ENCODE measurements around the gene UBQLN4. TPM values are rescaled to one million over a fixed set of nuclear protein-coding genes. Genes with fewer than 3 reads are reported as not detected.

Gene UBQLN4
- total RNA-seq, 1 donor from 2014 or later, result 31.0 TPM

- DNase-seq (ENCODE audit: extremely low read depth, low read depth, low spot score), result peak; percentile 83
These were observed 33.1 kb downstream of the UBQLN4 start, which contains the start of gene SSR2 for GRCh38 chr1:156020293-156021092. Gene SSR2 (minus strand): TSS chr1:156020951. CDS start chr1:156020167, 784 bp downstream.

GRCh38 chr1:156019946-156020292 is 33.7 kb downstream of the UBQLN4 start:
- no peak for DNase-seq (ENCODE audit: extremely low read depth, low read depth, low spot score)

- no peak for DNase-seq (ENCODE audit: extremely low read depth, low read depth, low spot score)
These were observed 38.8 kb downstream of the UBQLN4 start for GRCh38 chr1:156014829-156015228.

- no peak for DNase-seq (ENCODE audit: extremely low read depth, low read depth, low spot score)
These were observed 41.4 kb downstream of the UBQLN4 start for GRCh38 chr1:156012051-156012817.

GRCh38 chr1:156009404-156009803 is 44.2 kb downstream of the UBQLN4 start:
- no peak for DNase-seq (ENCODE audit: extremely low read depth, low read depth, low spot score)

GRCh38 chr1:156006666-156007376 is 46.8 kb downstream of the UBQLN4 start:
- DNase-seq (ENCODE audit: extremely low read depth, low read depth, low spot score), result no peak

GRCh38 chr1:156004843-156005584 is 48.6 kb downstream of the UBQLN4 start:
- DNase-seq (ENCODE audit: extremely low read depth, low read depth, low spot score), result no peak

- DNase-seq (ENCODE audit: extremely low read depth, low read depth, low spot score), result no peak
These were observed 49.7 kb downstream of the UBQLN4 start for GRCh38 chr1:156003923-156004188.

DNA sequence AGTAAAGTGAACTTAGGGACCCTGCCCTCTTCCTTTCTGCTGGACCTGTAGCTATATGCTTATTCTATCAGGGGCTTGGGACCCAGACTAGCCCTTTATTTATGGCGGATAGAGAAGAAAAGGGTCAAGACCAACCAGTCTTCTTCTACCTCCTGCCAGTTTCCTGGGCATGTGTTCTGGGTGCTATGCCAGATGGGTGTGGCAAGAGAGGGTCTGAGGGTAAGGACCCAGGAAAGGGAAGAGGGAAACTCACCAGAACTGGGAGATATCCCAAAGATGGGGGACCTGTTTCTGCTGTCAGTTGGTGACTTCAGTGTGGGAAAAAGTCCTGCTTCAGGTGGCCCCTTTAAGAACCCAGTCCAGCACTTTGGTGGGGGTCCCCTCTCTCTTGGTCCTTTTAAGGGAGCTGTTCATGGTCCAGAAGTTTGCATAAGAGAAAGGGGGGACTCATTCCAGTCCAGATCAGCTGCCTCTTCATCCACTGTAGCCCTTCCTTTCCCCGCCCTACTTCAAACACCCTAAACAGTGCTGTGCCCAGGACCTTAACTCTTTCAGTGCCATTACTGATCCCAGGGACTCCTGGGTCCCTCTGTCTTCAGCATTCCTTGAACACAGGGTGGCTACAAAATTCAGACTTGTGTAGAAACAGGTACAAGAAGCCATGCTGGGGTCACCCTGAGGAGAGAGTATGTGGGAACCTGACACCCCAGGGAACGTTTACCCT is 51.2 kb downstream of the UBQLN4 start:
- DNase-seq (ENCODE audit: extremely low read depth, low read depth, low spot score), result no peak

DNA sequence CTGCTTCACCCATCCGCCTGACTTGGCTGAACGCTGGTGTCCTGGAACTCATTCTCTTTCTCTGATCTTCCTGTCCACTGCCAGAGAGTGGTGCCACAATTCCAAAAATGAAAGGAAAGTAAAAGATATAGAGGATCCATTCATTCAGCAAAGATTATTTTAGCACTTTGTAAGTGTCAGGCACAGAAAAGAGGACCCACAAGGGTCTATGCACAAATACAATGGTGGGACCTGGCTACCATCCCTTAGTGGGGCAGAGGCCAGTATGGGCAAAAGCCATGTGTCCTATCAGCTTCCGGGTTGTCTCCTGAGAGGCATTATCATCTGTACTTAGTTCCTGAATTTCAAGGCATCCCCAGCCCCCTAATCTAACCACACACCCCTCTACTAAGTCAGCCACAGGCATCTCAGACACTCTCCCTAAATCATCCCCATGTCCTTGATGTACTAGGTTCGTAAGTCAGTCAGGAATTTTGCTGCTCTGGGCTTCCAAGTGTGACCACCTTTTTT is 51.9 kb downstream of the UBQLN4 start:
- no peak for DNase-seq (ENCODE audit: extremely low read depth, low read depth, low spot score)

- no peak for DNase-seq (ENCODE audit: extremely low read depth, low read depth, low spot score)
These were observed 52.5 kb downstream of the UBQLN4 start for GRCh38 chr1:156001021-156001661.

- no peak for DNase-seq (ENCODE audit: extremely low read depth, low read depth, low spot score)
These were observed 53.6 kb downstream of the UBQLN4 start for GRCh38 chr1:155999964-156000363.

DNA sequence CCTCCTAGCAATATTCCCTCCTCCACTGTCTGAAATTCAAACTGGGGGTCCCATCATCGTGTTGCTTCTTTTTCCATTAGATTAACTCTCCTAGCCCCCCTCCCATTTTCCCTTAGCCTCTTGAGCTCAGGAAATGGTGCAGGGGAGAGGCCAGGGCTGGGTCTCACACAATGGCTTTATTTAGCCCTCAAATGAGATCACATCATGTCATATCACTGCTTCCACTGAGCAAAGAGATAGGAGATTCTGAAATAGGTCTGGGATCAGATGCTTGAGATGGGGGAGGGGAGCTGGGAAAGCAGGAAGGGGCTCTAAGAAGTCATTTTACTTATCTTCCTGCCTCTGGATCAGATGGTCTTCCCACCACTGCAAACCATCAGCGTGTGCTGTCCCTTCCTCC is 57.4 kb downstream of the UBQLN4 start:
- no peak for DNase-seq (ENCODE audit: extremely low read depth, low read depth, low spot score)

DNA sequence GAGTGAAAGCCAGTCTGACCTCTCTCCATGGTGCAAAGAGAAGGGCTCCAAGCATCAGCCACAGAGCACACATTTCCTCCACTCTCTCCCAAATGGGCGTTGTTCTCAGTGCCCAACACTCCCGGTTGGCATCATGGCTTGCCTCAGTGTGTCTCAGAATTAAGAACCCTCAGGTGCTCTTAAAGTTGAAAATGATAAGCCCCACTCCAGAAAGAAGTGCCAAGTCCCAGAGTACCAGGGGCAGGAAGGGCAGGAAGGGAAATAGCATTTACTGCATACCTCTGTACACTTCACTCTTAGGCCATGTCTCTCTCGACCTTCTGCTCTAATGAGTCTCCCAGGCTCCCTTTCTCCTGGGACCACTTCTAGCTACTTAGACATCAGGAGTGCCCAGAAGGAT is 60.0 kb downstream of the UBQLN4 start:
- no peak for DNase-seq (ENCODE audit: extremely low read depth, low read depth, low spot score)

GRCh38 chr1:155990005-155990739 is 63.4 kb downstream of the UBQLN4 start:
- DNase-seq (ENCODE audit: extremely low read depth, low read depth, low spot score), result no peak

- DNase-seq (ENCODE audit: extremely low read depth, low read depth, low spot score), result no peak
These were observed 64.2 kb downstream of the UBQLN4 start for GRCh38 chr1:155989242-155990004.
